ENCODE data around the gene WNT2. TPM values are rescaled to one million over a fixed set of nuclear protein-coding genes. Genes with fewer than 3 reads are reported as not detected.

WNT2 gene
- 0.35 TPM in 1 of 2 replicates, not detected in the other for total RNA-seq

DNA sequence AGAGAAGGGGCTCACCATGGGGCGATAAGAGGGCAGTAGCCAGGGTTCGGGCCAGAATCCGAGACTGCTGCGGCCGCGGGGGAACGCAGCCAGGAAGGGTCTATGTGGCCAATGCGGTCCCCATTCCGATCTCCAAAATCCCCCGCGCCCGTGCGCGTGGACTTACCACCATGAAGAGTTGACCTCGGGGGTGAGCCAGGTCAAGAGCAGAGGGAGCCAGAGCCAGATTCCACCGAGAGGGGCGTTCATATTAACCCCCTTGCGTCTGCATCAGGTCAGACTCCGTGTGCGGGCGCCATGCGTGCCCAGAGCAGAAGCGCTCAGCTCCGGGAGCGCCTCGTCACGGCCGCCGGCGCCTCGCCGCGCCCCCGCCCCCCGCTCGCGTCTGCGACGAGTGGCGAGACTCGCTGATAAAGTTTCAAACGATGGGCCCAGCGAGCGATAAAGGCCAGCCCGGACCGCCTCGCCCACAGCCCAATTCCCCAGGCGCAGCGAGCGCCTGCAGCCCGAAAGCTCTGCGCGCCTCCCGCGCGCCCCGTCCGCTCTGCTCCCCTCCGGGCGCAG lies at the start of gene WNT2:
Gene WNT2 (minus strand): TSS at position 318 of the 564 bp plus-strand sequence. CDS start 69 bp downstream, at position 249.
- DNase-seq (ENCODE audit: low read depth) = no peak

- no peak for DNase-seq (ENCODE audit: low read depth)
These were observed 49.2 kb upstream of the WNT2 start for GRCh38 chr7:117372073-117372472.

DNA sequence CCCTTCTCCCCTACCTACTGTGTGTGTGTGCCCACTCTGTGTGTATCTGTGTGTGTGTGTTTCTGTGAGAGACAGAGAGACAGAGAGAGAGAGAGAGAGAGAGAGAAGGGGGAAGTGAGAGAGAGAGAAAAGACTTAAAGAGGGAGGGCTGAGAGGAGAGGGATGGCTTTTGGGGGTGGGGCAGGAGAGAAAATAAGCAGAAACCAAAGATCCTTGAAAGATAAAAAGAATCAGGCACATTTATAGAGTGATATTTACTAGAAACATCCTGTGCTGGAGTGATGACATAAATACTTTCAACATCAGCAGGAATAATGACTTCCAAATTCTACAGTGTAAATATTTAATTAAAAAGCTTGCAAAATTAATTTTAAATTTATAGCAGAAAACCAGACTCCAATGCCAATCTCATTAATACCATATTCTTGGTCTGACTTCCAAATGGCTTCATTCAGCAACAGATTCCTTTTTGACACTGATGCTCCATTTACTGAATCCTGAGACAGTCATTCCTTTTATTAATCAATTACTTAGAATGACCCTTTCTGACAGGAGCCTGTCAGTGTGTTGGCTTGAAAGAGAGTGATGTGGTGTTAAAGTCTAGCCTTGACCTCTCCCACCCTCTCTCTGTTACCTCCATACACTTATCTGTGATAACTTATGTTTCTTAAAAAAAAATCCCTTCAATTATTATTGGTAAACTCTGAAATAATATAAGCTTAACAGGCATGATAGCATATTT lies 41.7 kb upstream of the WNT2 start:
- DNase-seq (ENCODE audit: low read depth) = no peak

DNA sequence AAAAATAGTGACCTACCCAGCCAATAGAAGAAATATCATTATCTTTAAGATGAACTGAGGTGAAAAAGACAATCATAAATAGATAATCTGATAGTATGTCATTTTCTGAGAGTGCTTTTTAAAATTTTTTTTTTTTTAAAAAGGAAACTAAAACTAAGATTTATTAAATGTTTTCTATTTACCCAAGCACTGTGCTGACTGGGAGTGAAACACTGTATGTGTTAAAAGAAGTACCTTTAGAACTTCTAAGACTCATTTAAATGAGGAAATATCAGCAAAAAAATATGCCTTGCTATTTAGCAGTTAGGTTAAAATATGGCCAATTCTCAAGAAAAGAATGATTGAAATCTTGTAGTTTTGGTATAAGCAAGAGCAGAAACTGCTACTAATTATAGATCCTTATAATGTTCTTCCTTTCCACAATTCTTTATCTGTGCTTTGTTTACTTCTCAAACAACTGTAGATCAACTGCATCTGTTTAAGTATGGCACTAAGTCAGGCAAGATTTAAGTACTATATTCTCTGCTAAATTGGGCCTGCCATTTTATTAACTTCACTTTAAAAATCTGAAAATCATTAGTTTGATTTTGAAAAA lies 39.5 kb upstream of the WNT2 start:
- no peak for DNase-seq (ENCODE audit: low read depth)

DNA sequence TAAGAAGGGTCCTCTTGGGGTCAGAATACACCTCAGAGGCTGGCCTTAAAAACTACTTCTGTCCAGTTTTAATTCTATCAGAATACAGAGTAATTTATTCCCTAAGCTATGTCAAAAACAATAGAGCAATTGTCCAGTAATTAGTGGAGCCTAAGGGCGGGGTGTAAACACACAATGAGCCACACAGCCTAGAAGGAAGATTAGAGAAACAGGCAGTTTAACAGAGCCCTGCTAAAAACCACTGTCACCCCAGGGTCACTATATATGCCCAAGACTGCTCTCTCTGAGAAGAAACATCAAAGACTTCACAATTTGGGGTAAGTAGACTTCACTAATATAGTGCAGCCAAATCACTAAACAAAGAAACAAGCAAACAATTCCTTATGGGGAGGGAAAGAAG lies 27.2 kb upstream of the WNT2 start:
- DNase-seq (ENCODE audit: low read depth) = no peak

DNA sequence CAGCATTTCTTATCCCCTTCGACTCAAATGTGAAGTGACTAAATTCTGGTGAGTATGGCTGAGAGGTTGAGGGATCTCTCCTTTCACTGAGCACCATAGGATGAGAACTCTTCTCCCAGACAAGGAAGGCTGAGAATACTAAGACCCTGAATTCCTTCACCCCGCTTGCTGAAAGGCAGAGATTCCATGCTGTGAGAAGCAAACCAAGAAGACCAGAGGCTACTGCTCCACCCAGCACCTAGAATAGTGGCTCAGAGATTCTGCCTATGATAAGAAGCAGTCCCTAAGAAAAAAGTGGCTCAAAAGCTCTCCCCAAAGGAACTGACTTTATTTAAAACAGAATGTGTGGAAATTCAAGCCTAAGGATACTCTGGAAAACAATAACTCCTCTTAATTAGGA lies 26.7 kb upstream of the WNT2 start:
- no peak for DNase-seq (ENCODE audit: low read depth)

DNA sequence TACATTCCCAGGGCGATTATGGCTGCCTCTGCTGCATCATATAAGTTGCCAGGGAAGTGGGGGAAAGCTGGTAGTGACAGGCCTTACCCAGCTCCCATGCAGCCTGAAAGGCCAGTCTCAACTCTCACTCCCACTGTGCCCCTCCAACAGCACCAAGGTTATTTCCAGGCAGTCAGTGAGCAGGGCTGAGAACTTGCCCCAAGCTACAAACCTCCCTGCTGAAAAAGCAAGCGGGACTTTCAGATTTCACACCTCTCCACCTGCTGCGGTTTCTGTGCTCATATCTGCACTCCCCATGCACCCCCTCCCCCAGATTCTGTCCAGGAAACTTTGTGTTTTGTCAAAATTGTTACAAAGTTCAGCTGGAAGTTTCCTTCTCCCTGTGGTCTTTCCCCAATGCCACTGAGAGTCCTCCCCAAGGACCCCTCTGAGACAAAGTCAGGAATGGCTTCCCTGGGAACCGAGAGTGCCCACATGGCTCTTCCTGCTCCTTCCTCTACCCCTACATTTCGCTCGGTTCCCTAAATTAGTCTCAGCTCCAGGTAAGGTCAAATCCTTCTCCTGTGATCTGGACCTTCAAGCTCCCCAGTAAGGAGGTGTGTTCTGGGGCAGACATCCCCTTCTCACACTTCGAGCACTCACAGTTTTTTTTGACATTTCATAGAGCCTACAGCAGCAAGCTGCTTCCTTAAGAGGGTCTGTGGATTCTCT lies 25.3 kb upstream of the WNT2 start:
- no peak for DNase-seq (ENCODE audit: low read depth)

- DNase-seq (ENCODE audit: low read depth) = no peak
These were observed 24.6 kb upstream of the WNT2 start for GRCh38 chr7:117347480-117347879.

DNA sequence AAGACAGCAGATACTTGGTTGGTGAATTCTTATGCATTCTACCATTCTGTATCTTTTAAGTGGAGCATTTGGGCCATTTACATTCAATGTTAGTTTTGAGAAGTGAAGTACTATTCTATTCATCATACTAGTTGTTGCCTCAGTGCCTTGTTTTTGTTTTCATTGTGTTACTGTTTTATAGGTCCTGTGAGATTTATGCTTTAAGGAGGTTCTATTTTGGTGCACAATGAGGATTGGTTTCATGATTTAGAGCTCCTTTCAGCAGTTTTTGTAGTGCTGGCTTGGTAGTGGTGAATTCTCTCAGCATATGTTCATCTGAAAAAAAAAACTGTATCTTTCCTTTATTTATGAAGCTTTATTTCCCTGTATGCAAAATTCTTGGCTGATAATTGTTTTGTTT lies 23.3 kb upstream of the WNT2 start:
- DNase-seq (ENCODE audit: low read depth) = no peak

- DNase-seq (ENCODE audit: low read depth) = no peak
These were observed 15.2 kb upstream of the WNT2 start for GRCh38 chr7:117338020-117338419.

- DNase-seq (ENCODE audit: low read depth) = no peak
These were observed 10.3 kb upstream of the WNT2 start for GRCh38 chr7:117333168-117333567.

- no peak for DNase-seq (ENCODE audit: low read depth)
These were observed 9.2 kb upstream of the WNT2 start for GRCh38 chr7:117332031-117332430.

- peak; percentile 83 for DNase-seq (ENCODE audit: low read depth)
These were observed 3.0 kb upstream of the WNT2 start for GRCh38 chr7:117325836-117326235.

- no peak for DNase-seq (ENCODE audit: low read depth)
These were observed 2.1 kb upstream of the WNT2 start for GRCh38 chr7:117324960-117325359.

DNA sequence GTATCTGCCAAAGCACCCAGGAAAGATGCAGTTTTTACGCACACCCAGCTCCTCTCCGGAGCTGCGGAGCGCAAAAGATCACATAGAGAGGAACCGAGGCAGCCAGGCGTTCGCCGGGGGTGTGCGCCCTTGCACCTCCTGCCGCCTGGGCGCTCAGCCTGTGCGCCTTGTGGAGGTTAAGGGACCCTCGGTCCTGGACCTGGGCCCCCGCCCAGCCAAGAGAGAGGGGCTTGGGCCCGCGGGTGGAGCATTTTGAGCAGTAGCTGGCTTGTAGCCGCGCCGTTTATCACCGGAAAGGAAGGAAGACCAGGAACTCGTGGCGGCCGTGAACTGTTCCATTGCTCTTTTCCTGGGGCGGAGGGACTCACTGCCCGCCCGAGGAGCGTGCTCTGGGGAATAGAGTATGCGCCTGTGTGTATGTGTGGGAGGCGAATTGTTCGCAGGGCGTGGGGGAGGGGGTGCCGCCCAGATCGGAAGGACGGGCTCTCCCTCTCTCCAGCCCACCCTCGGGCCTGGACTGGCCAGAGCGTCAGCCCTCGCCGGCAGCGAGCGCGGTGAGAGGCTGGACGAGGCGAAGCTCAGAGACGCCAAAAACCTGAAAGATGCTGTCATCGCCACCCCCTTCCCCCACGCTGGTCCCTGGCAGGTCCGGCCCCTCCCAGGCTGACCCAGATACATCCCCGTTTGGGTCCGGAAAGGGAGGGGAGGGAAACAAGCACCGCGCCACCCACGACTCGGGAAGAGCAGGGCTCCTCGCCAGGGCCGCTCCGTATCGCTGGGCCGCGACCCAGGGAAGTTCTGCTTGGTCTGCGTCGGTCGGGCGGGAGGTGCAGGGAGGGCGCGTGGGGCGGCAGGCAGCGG lies 1.2 kb upstream of the WNT2 start:
- no peak for DNase-seq (ENCODE audit: low read depth)

- DNase-seq (ENCODE audit: low read depth) = no peak
These were observed 520 bp upstream of the WNT2 start for GRCh38 chr7:117323305-117323850.

DNA sequence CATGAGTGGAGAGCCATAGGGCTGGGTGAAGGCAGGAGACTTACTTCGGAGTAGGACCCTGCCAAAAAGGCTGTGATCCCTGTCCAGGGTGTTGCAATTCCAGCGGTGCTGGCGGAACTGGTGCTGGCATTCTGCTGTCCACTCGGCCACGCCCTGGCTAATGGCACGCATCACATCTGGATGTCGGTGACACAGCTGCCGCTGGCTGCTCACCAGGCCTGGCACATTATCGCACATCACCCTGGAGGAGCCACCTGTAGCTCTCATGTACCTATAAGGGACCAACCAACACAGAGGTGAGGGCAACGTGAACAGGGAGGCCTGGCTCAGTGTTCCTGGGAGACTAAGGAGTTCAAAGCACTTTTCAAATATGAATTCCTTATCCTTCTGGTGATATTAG lies 2.3 kb downstream of the WNT2 start:
- no peak for DNase-seq (ENCODE audit: low read depth)

DNA sequence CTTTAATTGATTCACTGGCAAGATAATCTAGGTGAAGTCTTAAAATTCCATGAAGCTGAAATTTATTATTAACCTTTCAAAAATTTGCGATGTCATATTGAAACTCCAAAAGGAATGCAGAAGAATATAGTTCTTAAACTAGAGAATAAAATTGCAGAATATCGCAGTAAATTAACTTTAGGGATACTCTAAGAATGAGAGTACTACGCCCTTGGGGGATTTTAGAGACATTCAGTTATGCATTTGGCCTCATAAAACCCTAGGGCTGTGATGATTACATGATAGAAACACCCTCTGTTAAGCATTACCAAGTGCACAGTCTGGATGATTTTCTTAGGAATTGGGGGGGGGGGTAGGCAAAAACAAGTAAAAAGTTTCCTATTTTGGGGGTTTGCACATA lies 3.7 kb downstream of the WNT2 start:
- DNase-seq (ENCODE audit: low read depth) = no peak

DNA sequence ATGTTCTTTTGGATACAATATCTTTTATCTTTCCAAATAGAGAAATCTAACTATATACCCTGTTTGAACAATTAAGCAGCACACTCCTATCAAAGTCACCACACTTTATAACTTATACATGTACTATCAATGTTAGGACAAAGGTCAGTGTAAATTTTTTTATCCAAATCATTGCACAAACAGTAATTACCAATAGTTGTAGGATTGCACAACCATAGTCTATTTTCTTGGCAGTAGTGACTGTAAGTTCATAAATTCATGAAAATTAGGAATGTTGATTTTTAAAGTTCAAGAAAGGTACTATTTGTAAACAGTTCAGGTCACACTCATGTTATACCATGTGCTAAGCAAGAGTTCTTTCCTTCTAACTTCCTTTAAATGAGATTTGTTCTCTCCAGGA lies 9.3 kb downstream of the WNT2 start:
- no peak for DNase-seq (ENCODE audit: low read depth)

DNA sequence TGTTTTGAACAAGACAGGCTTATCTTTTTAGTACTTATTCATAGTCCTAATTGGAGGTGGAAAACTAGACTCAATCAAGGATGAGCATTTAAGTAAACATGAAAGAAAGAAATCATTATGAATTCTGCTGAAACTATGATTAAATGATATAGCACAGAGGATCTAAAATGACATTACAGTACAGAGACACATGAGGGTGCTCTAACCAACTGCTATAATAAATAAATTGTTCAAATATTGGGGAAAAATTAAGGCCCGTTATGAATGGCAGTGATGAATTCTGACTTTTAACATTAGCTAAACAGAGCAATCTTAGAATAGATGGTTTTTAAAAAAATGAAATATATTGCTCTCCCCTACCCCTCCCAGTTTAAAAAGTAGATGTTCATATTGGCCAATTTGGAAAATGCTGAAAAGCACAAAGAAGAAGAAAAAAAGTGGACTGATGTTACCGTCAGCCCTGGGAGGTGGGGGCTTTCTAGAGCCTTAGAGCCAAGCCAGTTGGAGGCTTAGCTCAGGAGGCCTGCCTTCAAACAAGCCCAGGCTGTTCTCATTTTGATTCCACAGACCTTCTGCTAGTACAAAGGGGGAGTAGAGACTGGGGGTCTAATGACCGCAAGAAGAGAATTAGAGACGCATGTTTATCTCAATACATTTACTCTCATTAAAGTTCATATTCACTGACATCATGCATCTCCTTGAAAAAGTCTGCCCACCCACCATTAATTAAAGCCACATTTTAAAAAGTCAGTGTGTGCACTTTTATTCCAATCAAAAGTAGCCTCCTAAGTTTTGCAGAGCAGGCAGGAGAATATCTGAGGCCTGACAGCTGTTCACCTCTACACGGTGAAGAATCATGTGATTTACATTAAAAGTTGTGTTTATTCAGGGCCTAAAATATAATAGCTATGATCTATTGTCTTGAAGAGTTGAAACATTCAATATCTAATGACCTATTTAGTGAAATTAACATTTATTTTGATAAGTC lies 10.0 kb downstream of the WNT2 start:
- no peak for DNase-seq (ENCODE audit: low read depth)

All from renal cortical epithelial cell (primary cell).